HFFc6 (cell line): Measurements from ENCODE around the gene MSANTD7. TPM values are rescaled to one million over a fixed set of nuclear protein-coding genes. Genes with fewer than 3 reads are reported as not detected.
A peak's percentile ranks its signal among the peaks of the same experiment; 100 is the strongest.

Experiments used
- DNase-seq: peaks from one replicate; pipeline ENCODE4 v3.0.0-alpha.2; 2018
- H3K27ac Mint-ChIP-seq: 2 replicates; pipeline ENCODE4 v1.8.0; 2020; ENCODE audit warnings: mild to moderate bottlenecking, mixed read lengths
- H3K27me3 Mint-ChIP-seq: 2 replicates; pipeline ENCODE4 v1.8.0; 2021; ENCODE audit warnings: mild to moderate bottlenecking, moderate library complexity, mixed read lengths; ENCODE audit not compliant: insufficient read depth
- H3K36me3 Mint-ChIP-seq: 2 replicates; pipeline ENCODE4 v1.8.0; 2021; ENCODE audit warnings: low read depth, mixed read lengths
- H3K4me1 Mint-ChIP-seq: 2 replicates; pipeline ENCODE4 v1.8.0; 2020; ENCODE audit warnings: low read depth, mixed read lengths
- H3K4me3 Mint-ChIP-seq: 2 replicates; pipeline ENCODE4 v1.8.0; 2020; ENCODE audit warnings: mild to moderate bottlenecking, moderate library complexity, mixed read lengths
- H3K9me3 Mint-ChIP-seq: 2 replicates; pipeline ENCODE4 v1.8.0; 2020; ENCODE audit warnings: mild to moderate bottlenecking, mixed read lengths
- long read RNA-seq: library from polyadenylated mRNA; unstranded; transcript quantifications from one replicate; pipeline ENCODE4 v2.0.0, GENCODE V29; 2019
- total RNA-seq, 6 experiments: library from RNA; stranded (reverse); fragmentation: NEBNext Ultra II Directional; extraction: Animal tissue kit (Norgen Biotek cat#: 25700); gene quantifications; 2 replicates in 1 of 6; 3 replicates in 5 of 6; pipeline ENCODE4 v1.2.3, GENCODE V29; 2021
- TF ChIP-seq, protein P1 (sequence below): fragments of 200-600 bp; sonication (generic); IDR thresholded peaks from 2 replicates; pipeline ENCODE4 v1.5.0; 2021; ENCODE audit warnings: antibody characterized with exemption, mild to moderate bottlenecking

MSANTD7 gene, protein sequence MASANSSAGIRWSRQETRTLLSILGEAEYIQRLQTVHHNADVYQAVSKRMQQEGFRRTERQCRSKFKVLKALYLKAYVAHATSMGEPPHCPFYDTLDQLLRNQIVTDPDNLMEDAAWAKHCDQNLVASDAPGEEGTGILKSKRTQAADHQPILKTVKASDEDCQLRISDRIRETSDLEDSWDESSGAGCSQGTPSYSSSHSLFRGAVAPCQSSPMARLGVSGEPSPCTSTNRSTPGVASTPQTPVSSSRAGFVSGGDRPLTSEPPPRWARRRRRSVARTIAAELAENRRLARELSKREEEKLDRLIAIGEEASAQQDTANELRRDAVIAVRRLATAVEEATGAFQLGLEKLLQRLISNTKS
- total RNA-seq: 10 to 100 TPM; 11.0 to 14.5 (median 12.4) TPM
- long read RNA-seq, full-length matches to known transcripts: 6 of 7 reads
- long read RNA-seq, partial matches to known transcripts: 1 of 7 reads
- long read RNA-seq, other reads (novel, unspliced or antisense): 0 of 7 reads

DNA sequence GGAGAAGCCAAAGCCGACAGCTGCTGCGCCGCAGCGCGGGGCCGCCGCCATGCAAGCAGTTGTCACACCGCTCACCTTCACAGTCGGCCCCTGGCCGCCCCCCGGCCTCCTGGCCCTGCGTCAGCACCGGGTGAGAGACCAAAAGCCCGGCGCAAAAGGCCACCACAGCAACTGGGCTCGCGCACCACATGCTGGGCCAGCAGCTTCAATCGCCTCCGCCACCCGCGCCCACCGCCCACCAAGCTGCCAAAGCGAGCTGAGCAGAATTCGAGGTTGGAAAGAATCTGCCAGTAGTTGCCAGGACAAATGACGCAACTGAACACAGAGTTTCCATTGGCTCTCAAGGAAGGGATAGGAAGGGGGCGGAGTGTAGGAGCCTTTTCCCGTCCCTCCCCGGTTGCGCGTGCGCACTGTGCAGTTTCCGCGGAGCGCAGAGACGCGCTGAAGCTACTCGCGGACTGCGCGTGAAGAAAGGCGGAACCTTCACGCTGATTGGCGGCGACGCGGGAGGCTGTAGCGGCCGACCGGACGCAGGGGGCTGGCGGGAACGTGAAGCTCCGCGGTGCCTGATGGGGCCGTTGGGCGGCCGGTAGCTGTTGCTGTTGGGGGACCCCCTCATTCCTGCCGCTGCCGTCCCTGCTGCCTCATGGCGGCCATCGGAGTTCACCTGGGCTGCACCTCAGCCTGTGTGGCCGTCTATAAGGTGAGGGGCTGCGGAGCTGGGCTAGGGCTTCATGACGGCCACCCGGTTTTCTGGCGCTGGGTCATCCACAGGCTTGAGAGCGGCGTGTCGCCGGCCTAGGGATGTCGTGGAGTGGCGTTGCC lies at the start of gene MSANTD7, which contains the start of the genes CDNF and HSPA14:
MSANTD7 (plus strand) TSS at position 550 of the 825 bp plus-strand sequence. CDS start 3,979 bp downstream, outside the sequence.
CDNF (minus strand) TSS at position 281 of the 825 bp plus-strand sequence; CDS start at position 190, 91 bp downstream.
HSPA14 (plus strand) TSS at position 550 of the 825 bp plus-strand sequence; CDS start at position 647, 97 bp downstream.
- Mint-ChIP-seq H3K27me3 (no peaks in the 10 kb centered on the region), H3K9me3 (no peaks in the 10 kb centered on the region), H3K4me1 (peaks cover 20% of the 10 kb centered on the region), H3K27ac (peak within 1 kb of the TSS; percentile 90), H3K4me3 (peak within 1 kb of the TSS; percentile 91), H3K36me3 (peaks cover 15% of the 10 kb centered on the region)
- TF ChIP-seq, protein P1, sequence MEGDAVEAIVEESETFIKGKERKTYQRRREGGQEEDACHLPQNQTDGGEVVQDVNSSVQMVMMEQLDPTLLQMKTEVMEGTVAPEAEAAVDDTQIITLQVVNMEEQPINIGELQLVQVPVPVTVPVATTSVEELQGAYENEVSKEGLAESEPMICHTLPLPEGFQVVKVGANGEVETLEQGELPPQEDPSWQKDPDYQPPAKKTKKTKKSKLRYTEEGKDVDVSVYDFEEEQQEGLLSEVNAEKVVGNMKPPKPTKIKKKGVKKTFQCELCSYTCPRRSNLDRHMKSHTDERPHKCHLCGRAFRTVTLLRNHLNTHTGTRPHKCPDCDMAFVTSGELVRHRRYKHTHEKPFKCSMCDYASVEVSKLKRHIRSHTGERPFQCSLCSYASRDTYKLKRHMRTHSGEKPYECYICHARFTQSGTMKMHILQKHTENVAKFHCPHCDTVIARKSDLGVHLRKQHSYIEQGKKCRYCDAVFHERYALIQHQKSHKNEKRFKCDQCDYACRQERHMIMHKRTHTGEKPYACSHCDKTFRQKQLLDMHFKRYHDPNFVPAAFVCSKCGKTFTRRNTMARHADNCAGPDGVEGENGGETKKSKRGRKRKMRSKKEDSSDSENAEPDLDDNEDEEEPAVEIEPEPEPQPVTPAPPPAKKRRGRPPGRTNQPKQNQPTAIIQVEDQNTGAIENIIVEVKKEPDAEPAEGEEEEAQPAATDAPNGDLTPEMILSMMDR: no peak
- DNase-seq: peak; percentile 99

DNA sequence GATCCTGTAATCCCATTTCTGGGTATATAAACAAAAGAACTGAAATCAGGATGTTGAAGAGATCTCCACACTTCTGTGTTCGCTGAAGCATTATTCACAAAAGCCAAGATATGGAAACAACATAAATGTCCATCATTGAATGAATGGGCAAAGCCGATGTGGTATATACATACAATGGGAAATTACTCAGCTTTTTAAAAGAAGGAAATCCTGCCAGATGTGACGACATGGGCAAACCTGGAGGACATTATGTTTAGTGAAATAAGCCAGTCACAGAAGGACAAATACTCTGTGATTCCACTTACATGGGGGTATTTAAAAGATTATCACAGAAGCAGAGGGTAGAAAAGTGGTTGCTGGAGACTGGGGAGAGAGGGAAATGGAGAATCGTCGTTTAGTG lies 39.5 kb upstream of the MSANTD7 start:
- Mint-ChIP-seq H3K27me3 (peaks cover 42% of the 10 kb centered on the region), H3K36me3 (no peaks in the 10 kb centered on the region), H3K9me3 (no peaks in the 10 kb centered on the region), H3K4me3 (no peak overlapping the region), H3K27ac (no peak overlapping the region), H3K4me1 (no peaks in the 10 kb centered on the region)
- TF ChIP-seq, protein P1: no peak
- no peak for DNase-seq

DNA sequence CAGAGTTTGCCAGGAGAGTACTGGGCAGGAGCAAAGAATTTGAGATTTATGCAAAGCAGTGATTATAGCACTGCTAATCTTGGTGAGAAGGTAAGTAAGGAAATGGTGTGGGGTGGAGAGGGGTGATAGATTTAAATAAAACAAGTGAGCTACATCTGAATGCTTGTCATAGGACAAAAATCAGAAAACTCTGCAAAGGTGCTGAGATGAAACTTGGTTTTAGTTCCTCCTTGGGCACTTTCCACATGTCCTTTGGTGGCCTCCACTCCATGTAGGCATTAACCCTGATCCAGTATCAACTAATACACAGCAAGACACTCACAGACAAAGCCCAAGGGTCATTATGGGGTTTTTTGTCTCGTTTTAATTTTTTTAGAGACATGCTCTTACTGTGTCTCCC lies 37.7 kb upstream of the MSANTD7 start:
- H3K9me3 Mint-ChIP-seq: no peaks in the 10 kb centered on the region
- no peak for DNase-seq
- TF ChIP-seq, protein P1: no peak
- H3K4me3 Mint-ChIP-seq: no peak overlapping the region
- no peaks in the 10 kb centered on the region for H3K36me3 Mint-ChIP-seq
- H3K4me1 Mint-ChIP-seq: no peaks in the 10 kb centered on the region
- peaks cover 42% of the 10 kb centered on the region for H3K27me3 Mint-ChIP-seq
- H3K27ac Mint-ChIP-seq: no peak overlapping the region

DNA sequence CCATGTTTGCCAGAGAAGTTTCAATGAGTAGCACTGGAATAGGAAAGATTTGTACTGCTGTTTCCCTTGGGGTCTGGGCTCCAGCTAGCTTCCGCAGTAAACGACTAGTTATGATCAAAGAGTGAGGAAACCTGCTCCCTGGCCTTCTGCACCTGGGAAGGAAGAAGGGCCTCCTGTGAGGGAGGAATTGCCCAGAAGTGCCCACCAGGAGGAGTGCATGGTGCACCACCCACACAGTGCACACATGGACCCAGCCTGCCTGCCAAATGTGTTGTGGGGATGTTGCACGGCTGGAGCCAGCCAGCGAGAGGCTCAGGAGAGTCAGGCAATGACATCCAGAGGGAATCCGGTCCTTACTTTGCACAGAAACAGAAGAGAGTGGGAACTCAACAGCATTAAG lies 36.4 kb upstream of the MSANTD7 start:
- H3K27me3 Mint-ChIP-seq: peaks cover 45% of the 10 kb centered on the region
- no peak for DNase-seq
- H3K36me3 Mint-ChIP-seq: no peaks in the 10 kb centered on the region
- TF ChIP-seq, protein P1: 0 out of 2 replicates have a peak, but pooled peaks have one; percentile 23
- H3K4me1 Mint-ChIP-seq: no peaks in the 10 kb centered on the region
- H3K27ac Mint-ChIP-seq: no peak overlapping the region
- H3K4me3 Mint-ChIP-seq: no peak overlapping the region
- no peaks in the 10 kb centered on the region for H3K9me3 Mint-ChIP-seq

DNA sequence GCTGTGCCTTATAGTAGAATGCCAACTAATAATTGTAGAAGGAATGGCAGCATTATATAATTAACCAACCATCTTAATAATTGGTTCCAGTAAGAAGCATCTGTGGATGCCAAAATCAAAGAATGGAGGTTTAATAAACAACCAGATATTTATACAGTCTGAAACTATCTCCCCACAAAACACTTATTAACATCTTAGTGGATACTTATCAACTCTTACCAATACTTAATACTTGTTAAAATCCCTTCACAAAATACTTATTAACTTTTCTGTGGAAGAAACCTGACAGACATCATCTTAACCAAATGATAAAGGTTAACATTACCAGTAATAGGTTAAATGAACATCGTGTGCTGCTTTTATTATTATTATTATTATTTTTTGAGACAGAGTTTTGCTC lies 34.3 kb upstream of the MSANTD7 start:
- no peaks in the 10 kb centered on the region for H3K9me3 Mint-ChIP-seq
- H3K36me3 Mint-ChIP-seq: no peaks in the 10 kb centered on the region
- no peaks in the 10 kb centered on the region for H3K4me1 Mint-ChIP-seq
- TF ChIP-seq, protein P1: no peak
- peaks cover 37% of the 10 kb centered on the region for H3K27me3 Mint-ChIP-seq
- H3K27ac Mint-ChIP-seq: no peak overlapping the region
- DNase-seq: no peak
- H3K4me3 Mint-ChIP-seq: no peak overlapping the region
